Skeletal muscle satellite cell (primary cell): ENCODE data around the gene PRPF8.
"Not testable (repeated sequence)": the region's sequence is repeated elsewhere in the genome, so short reads cannot be mapped to it uniquely, and the experiment has no call there.

Experiments used
- H3K27me3 ChIP-seq: 2 replicates; pipeline ENCODE4 v1.7.0; 2013; ENCODE audit warnings: low read length; ENCODE audit not compliant: control insufficient read depth, insufficient read depth
- H3K36me3 ChIP-seq: 2 replicates; pipeline ENCODE4 v1.7.0; 2013; ENCODE audit warnings: mild to moderate bottlenecking, control low read depth, low read length; ENCODE audit not compliant: insufficient read depth
- H3K4me1 ChIP-seq: 2 replicates; pipeline ENCODE4 v1.7.0; 2013; ENCODE audit warnings: low read length; ENCODE audit not compliant: control insufficient read depth, insufficient read depth
- H3K4me2 ChIP-seq: 2 replicates; pipeline ENCODE4 v1.7.0; 2013; ENCODE audit warnings: mild to moderate bottlenecking, low read length
- H3K4me3 ChIP-seq: 2 replicates; pipeline ENCODE4 v1.7.0; 2013; ENCODE audit warnings: low read length
- H3K9ac ChIP-seq: 2 replicates; pipeline ENCODE4 v1.7.0; 2013; ENCODE audit warnings: mild to moderate bottlenecking, low read depth, low read length, moderate library complexity
- H3K9me3 ChIP-seq: replicated peaks from 2 replicates; pipeline ENCODE4 v1.7.0; 2013; ENCODE audit warnings: mild to moderate bottlenecking, control low read depth, low read length

Gene PRPF8

GRCh38 chr17:1673041-1673785, 11.5 kb downstream of the PRPF8 start:
- Histone ChIP-seq H3K4me1 (peaks cover 6% of the 10 kb centered on the region), H3K9ac (no peak overlapping the region), H3K36me3 (peaks cover 81% of the 10 kb centered on the region), H3K4me2 (no peak overlapping the region), H3K9me3 (no peaks in the 10 kb centered on the region), H3K4me3 (no peak overlapping the region), H3K27me3 (no peaks in the 10 kb centered on the region)

- not testable (repeated sequence) for H3K9ac ChIP-seq, H3K9me3 ChIP-seq, H3K4me2 ChIP-seq, H3K4me3 ChIP-seq, H3K4me1 ChIP-seq, H3K27me3 ChIP-seq
- peaks cover 60% of the 10 kb centered on the region for H3K36me3 ChIP-seq
Observed at GRCh38 chr17:1663934-1664333, 20.7 kb downstream of the PRPF8 start.

GRCh38 chr17:1661045-1661444, 23.6 kb downstream of the PRPF8 start:
- peaks cover 74% of the 10 kb centered on the region for H3K36me3 ChIP-seq
- H3K4me3 ChIP-seq = no peak overlapping the region
- no peaks in the 10 kb centered on the region for H3K9me3 ChIP-seq
- H3K27me3 ChIP-seq = no peaks in the 10 kb centered on the region
- no peak overlapping the region for H3K9ac ChIP-seq
- no peaks in the 10 kb centered on the region for H3K4me1 ChIP-seq
- no peak overlapping the region for H3K4me2 ChIP-seq

- no peaks in the 10 kb centered on the region for H3K4me1 ChIP-seq
- no peak overlapping the region for H3K4me2 ChIP-seq
- no peak overlapping the region for H3K9ac ChIP-seq
- H3K36me3 ChIP-seq = peaks cover 82% of the 10 kb centered on the region
- H3K4me3 ChIP-seq = no peak overlapping the region
- no peaks in the 10 kb centered on the region for H3K27me3 ChIP-seq
- no peaks in the 10 kb centered on the region for H3K9me3 ChIP-seq
Observed at GRCh38 chr17:1658100-1658499, 26.6 kb downstream of the PRPF8 start.

- Histone ChIP-seq H3K4me1 (peaks cover 13% of the 10 kb centered on the region), H3K9me3 (no peaks in the 10 kb centered on the region), H3K4me3 (no peak overlapping the region), H3K27me3 (no peaks in the 10 kb centered on the region), H3K36me3 (peaks cover 76% of the 10 kb centered on the region), H3K4me2 (no peak overlapping the region), H3K9ac (no peak overlapping the region)
Observed at GRCh38 chr17:1653735-1654134, 30.9 kb downstream of the PRPF8 start.

- not testable (repeated sequence) for H3K9ac ChIP-seq, H3K9me3 ChIP-seq, H3K4me3 ChIP-seq, H3K4me2 ChIP-seq, H3K27me3 ChIP-seq
- Histone ChIP-seq H3K4me1 (peaks cover 21% of the 10 kb centered on the region), H3K36me3 (peaks cover 67% of the 10 kb centered on the region)
Observed at GRCh38 chr17:1652794-1653193, 31.9 kb downstream of the PRPF8 start.

GRCh38 chr17:1651559-1651844, 33.2 kb downstream of the PRPF8 start:
- Histone ChIP-seq H3K4me2 (no peak overlapping the region), H3K27me3 (no peaks in the 10 kb centered on the region), H3K9me3 (no peaks in the 10 kb centered on the region), H3K36me3 (peaks cover 58% of the 10 kb centered on the region), H3K4me3 (no peak overlapping the region), H3K4me1 (peaks cover 22% of the 10 kb centered on the region), H3K9ac (no peak overlapping the region)

- Histone ChIP-seq H3K4me2 (no peak overlapping the region), H3K27me3 (no peaks in the 10 kb centered on the region), H3K9me3 (no peaks in the 10 kb centered on the region), H3K36me3 (peaks cover 53% of the 10 kb centered on the region), H3K4me1 (peaks cover 22% of the 10 kb centered on the region), H3K9ac (no peak overlapping the region), H3K4me3 (no peak overlapping the region)
Observed at GRCh38 chr17:1650731-1651558, 33.7 kb downstream of the PRPF8 start.

GRCh38 chr17:1649844-1650501, 34.7 kb downstream of the PRPF8 start, which contains the start of gene RILP:
TSS of gene RILP (minus strand) at chr17:1649866. CDS start at chr17:1649804, 62 bp downstream.
- peak within 1 kb of the TSS; percentile 99 for H3K4me2 ChIP-seq
- peaks cover 46% of the 10 kb centered on the region for H3K36me3 ChIP-seq
- H3K27me3 ChIP-seq = no peaks in the 10 kb centered on the region
- H3K9ac ChIP-seq = peak within 1 kb of the TSS; percentile 76
- H3K4me3 ChIP-seq = peak within 1 kb of the TSS; percentile 85
- no peaks in the 10 kb centered on the region for H3K9me3 ChIP-seq
- peaks cover 22% of the 10 kb centered on the region for H3K4me1 ChIP-seq

GRCh38 chr17:1648963-1649843, 35.5 kb downstream of the PRPF8 start:
- H3K9me3 ChIP-seq = no peaks in the 10 kb centered on the region
- no peaks in the 10 kb centered on the region for H3K27me3 ChIP-seq
- peak overlapping the region; percentile 85 for H3K4me3 ChIP-seq
- H3K4me1 ChIP-seq = peaks cover 27% of the 10 kb centered on the region
- H3K9ac ChIP-seq = peak overlapping the region; percentile 76
- H3K36me3 ChIP-seq = peaks cover 40% of the 10 kb centered on the region
- H3K4me2 ChIP-seq = peak overlapping the region; percentile 99
